Cerebellar nuclear complex (tissue), 1 donor: ENCODE measurements around the gene ATP13A3.

Experiments used
- DNase-seq, 2 experiments: peaks; one replicate each; lab custom pipeline; 2025; lab: John Stamatoyannopoulos, UW

ATP13A3 gene

DNA sequence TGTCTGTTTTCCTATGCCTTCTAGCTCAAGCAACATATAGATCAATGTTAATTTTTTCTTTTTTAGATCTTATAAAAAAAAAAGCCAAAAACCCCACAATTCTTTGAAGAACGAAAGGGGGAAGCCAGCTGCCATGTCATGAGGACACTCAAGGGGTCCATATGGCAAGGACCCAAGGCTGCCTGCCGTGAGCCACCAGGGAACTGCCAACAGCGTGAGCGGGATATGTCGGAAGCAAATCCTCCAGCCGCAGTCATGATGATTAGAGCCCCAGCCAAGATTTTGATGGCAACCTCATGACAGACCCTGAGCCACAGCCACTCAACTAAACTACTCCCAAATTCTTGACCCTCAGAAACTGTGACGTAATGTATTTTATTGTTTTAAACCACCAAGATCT lies 94.2 kb downstream of the ATP13A3 start:
- no peak for DNase-seq

DNA sequence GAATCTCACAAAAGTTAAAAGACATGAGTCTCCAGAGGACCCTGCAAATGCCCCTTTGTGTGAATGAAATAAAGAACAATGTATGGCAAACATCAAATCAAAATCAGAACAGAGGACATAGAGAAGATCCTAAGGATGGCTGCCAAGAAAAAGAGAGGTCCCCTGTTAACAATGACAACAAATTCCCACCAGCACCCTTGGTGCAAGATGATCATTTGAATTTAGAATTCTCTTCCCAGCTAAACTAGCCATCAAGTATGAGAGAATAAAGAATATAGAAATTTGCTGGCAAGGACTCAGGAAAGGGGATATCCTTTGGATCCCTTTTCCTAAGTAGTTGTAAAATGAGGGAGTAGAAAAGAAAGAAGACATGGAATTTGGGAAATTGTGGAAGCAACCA lies 96.0 kb downstream of the ATP13A3 start:
- DNase-seq: no peak

DNA sequence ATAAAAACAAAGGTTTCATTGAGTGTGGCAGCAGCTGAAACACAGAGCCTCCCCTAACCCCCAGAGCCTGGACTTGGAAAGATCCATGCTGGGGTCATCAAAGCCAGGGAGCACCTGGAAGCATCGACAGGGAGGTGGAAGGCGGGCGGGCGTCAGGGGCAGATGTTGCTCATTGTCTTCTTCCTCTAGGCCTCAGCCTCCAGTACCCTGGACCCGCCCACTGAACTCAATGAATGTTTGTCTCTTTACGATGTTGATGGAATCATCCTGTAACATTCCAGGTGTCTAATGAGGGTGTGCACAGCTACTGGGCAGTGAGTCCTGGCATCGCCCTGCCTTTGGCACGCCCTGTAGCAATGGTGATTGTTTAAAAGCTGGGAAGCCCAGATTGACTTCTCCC lies 97.5 kb downstream of the ATP13A3 start:
- no peak for DNase-seq

DNA sequence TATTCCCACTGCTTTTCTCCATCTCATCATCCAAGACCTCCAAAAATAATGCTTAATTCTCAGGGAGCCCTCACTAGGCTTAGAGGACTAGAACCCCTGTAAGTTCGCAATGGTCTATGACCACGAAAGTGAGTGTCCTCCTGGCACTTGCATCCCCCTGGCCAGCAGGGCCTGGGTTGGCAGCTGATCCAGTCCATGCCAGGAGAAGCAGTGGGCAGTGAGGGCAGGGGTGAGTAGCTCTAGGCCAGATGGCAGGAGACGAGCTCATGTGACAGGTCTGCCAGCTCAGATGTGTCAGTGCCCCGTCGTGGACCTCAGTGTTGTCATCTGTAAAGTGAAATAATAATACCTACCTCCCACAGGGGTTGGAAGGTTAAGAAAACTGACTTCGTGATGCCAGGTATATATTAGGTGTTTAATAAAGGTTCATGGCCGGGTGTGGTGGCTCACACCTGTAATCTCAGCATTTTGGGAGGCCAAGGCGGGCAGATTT lies 98.8 kb downstream of the ATP13A3 start:
- DNase-seq: no peak

DNA sequence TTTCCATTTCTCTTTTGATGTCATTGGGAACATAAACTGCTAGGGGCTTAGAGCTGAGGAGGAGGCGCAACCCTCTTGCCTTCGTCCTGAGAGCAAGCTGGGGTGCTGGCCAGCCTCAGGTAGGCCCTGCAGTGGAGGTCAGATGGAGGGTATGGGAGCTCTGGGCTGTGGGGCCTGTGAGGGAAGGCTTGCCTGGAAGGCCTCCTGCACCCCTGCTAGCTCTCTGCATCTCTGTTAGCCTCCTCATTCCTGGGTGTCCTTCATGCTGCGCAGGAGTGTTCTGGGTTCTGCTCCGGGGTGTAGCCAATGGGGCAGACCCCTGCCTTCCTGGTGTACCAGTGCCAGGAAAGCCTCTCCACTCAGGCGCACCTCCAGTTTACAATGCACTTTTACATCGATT lies 99.5 kb downstream of the ATP13A3 start:
- no peak for DNase-seq

DNA sequence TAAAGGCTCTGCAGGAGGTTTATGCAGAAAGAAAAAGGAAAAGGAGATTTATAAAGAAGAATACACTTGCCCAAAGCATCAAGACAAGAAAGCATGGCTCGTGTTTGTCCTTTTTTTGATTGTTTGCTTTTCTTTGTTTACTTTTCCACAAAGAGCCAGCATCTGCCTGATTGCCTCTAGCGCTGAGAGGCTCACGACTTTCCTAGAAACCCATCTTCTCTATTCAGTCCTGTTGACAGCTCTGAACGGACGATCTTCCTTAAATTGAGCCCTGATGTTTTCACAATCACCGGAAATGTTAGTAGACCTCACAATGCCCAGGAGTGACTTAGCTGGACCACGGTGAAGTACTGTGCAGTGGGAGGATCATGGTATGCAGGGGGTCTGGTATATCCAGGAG lies 100.2 kb downstream of the ATP13A3 start:
- DNase-seq: no peak

DNA sequence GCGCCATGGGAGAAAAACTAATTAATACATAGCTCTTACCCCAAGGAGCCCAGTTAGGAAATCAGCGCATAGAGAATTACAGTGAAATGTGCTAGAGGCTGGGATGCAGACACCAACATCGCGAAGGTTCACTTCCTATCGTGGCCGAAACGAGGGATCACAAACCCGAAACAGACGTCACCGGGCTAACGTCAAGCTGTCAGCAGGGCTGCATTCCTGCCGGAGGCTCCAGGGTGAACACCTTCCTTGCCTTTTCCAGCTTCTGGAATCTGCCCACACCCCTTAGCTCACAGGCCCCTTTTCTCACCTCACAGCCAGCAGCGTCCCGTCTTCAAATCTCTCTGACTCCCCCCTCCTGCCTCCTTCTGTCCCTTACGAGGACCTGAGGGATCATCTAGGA lies 100.7 kb downstream of the ATP13A3 start:
- DNase-seq: no peak

DNA sequence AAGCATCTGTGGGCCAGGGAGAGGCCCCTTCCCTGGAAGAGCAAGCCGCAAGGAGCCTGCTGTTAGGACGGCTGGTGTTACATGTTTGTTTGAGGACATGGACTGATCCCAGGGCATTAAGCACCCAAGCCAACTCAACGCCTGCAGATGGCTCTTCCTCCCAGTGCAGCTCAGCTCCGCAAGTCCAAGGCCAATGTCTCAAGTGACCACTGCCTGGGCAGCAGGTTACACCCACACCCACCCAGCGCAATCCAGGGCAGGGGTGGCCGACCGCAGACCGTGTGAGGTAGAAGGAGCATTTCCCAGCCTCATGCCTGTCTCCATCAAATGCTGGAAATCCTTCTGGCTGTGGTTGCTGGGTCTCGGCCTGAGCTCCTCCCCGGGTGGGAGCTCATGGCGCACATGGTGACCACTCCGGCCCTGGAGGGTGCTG lies 102.2 kb downstream of the ATP13A3 start:
- no peak for DNase-seq

DNA sequence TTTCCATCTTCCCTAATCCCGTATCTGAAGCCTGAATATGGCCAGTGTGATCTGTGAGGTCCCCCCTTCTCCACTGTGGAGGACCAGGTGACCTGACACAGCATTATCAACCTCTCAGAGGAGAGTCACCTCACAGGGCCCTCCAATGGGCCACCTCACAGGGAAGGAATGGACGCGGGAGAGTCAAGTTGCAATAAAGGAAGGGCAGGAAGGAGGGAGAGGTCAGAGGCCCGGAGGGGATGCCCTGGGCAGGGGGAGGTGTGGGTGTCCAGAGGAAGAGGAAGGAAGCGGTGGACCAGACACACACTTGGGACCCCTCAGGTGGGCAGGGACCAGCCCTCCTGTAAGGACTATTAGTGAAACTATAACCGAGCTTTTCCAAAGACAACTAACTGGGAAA lies 102.6 kb downstream of the ATP13A3 start:
- no peak for DNase-seq

DNA sequence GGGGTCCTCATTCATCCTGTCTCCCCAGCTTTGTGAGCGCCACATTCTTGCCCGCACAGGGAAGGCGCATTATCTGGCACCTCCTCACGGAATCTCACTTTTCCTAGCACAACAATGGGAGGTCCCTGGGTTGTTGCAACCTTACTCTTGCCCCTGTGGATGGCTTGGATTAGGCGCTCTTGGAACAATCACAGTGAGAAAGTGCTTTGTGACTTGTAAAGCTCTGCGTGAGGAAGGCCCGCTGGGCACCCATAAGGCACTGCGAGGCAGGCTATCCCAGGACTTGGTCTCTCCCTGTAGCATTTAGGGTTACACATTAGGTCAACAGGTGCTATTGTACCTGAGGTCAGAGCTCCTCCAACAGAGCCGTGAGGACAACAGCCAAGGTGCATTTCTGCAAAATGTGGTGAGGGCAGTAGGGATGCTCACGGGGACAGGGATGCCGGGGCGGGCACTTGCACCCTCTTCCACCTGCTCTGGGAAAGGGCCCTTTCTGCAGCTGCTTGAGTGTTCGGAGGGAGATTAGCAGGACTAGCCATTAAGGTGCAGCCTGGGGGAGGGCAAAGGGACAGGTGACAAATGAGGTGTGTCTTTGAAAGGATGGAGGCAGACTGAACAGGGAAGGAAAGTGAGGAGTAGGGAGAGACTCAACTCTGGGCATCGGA lies 103.4 kb downstream of the ATP13A3 start:
- DNase-seq: no peak

DNA sequence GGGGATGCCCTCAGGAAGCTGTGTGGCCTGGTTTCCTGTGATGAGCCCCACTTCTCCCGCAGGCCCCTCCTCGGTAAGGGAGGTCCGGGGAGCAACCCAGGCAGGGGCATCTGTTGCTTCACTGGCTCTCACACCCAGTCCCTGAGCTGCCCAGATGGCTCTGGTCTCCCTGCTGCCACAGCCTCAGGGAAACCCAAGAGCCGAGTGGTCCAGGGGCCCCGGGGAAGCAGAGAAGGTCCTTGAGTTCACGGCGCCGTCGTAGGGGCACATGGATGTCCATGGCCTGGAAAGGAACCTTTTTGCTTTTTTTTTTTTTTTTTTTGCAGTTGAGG lies 103.9 kb downstream of the ATP13A3 start:
- DNase-seq: no peak

DNA sequence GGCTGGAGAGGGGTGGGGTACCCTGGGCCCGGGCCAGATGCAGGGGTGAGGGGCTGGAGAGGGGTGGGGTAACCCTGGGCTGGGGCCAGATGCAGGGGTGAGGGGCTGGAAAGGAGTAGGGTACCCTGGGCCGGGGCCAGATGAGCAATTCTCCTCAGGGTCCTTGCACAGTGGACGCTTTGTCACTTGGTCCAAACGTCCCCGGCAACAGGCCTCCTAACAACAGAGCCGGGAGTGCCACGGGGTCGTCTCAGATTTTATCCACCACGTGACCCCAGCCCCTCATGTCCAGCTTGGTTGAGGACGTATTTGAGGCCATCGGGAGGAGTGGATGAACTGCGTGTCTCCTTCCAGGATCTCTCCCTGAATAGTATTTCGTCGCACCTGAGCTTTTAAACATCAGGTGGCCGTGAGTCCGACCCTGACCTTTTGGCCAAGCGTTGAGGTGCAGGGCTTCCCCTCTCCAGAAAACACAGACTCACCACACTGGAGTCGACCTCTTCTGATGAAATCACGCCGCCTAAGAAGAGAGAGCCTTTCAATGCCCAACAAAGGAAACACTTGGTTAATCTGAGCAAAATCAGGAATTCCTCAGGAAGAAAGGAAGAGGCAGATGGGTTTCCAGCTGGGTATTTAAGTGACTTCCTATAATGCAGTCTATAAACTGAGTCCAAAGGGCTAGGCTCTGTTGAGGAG lies 104.5 kb downstream of the ATP13A3 start:
- no peak for DNase-seq

DNA sequence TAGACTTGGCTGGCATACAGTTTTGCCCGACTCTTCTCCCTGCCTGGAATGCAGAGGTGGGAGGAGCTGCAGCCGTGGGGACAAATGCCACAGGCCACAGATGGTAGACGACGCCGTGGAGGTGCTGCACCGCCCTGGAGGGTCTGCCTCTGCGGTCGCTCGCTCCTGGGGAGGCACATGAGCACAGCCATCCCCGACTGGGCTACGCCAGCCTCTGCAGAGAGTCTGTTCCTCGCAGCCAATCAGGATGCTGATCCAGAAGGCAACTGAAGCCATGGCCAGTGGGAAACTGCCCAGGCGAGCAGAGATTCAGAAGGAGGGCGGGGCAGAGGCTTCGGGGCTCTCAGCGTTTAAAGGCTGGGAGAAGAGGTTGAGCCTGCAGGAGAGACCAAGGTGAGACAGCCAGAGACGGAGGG lies 105.3 kb downstream of the ATP13A3 start:
- no peak for DNase-seq

DNA sequence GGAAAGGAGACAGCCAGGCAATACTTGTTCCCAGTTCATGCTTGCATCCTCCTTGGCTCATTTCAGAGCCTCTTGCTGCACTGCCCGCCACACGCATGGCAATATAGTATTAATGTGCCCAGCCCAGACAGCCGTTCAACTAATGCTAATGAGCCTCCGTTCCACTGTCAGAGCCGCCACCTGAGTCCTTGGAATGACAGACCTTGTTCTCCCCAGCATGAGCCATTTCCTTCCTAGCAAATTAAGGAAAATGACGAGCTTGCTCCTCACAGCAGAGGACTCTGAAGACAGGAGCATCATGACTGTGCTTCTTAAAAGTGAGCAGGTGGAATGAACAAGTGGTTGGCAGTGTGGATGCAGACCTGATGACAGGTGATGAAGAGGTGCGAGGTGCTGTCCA lies 106.5 kb downstream of the ATP13A3 start:
- DNase-seq: no peak

DNA sequence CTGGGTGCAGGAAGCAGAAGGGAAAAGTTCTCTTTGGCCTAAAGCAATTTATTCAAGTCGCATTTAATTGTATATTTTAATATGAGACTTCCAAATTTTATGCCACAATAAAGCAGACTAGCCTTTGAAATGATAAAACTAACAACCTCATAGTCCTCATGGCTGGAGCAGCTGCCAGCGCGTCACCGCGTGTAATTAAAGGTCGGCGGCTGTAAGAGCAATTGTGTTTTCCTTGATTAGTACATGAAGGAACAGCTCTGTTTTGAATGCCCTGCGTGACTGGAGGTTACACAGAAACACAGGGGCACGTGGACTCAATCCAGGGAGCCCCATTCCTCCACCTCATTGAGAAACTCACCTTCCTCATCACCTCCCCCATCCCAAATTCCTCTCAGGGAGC lies 107.2 kb downstream of the ATP13A3 start:
- no peak for DNase-seq

DNA sequence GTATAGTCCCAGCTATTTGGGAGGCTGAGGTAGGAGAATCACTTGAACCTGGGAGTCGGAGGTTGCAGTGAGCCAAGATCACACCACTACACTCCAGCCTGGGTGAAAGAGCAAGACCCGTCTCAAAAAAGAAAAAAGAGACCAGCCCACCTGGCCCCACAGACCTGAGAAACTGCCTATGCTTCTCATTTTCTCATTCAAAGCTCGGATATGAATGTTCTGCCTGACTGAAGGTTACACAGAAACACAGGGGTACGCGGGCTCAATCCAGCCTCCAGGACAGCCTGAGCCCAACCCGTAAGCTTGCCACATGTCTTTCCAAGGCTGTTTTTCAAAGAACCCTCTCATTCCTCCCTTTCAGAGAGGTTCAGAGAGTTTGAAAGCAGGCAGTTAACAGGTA lies 107.6 kb downstream of the ATP13A3 start:
- DNase-seq: no peak

DNA sequence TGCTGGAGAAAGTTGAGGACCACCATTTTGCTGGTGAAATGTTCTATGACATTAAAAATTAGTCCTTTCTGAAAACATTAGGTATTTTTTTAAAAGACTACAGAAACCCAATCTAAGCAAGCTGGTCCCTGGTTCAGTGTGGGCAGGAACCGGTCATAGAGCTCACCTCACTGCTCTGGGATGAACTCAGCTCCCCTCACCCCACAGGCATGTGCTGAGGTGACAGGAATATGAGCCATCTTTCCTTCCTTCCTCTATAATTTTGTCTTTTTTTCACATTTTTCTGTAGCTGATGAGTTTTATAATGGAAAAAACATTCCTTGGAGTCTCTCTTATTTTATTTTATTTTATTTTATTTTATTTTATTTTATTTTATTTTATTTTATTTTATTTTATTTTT lies 109.1 kb downstream of the ATP13A3 start:
- no peak for DNase-seq

DNA sequence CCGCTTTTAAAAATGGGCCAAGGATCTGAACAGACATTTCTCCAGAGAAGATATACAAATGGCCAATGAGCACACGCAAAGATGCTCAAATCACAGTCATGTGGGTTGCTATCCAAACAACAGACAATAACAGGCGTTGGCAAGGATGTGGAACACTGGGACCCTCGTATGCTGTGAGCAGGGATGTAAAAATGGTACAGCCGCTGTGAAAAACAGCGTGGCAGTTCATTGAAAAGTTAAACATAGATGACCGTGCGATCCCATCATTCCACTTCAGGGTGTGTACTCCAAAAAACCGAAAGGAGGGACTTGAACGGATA lies 110.6 kb downstream of the ATP13A3 start:
- no peak for DNase-seq

DNA sequence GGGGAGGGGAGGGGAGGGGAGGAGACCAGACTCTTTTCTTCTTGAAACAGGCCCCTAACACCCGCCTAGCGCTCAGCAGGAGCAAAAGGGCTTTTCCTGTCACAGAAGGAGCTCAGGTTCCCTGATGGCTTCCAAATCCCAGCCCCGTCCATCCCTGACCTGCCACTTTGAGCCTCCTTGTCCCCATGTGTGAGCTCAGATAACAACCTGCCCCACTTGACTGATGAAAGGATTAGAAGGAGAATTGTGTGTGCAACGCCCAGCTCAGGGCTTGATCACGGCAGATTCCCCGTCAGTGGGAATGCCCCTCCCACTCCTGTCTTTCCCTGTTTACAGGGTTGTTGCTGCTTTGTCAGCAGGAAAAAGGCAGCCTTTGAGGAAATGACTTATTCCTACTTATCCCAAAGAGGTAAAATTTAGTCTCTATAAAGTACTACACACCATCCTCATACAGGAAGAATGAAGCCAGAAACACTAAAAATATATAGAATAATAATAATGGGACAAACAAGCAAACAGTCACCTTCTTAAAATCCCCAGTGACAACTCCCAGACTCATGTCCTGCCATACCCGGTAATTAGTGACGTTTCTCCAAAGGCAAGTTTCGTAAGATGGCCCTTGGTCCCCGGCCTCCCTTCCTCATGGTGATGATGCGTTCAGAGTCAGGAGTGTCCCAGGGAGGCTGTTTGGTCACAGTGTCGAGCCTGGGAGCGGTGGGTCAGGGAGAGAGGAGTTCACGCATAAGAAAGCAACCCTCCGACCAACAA lies 111.1 kb downstream of the ATP13A3 start:
- no peak for DNase-seq

DNA sequence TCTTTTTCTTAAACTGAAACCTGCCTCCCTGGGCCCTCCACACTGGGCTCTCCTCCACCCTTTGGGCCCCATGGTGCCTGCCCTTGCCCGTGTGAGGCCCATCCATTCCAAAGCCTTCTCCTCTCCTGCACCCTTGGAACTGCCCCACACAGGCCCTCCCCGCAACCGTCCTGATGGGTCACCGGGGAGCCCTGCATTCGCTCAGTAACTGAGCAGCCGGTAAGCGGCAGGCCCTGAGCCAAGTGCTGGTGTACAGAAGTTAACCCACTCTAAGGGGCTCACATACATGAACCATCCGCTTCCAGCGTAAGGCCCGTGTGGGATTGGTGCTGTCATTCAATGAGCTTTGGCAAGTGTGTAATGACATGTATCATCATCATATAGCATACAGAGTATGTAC lies 111.9 kb downstream of the ATP13A3 start:
- no peak for DNase-seq

DNA sequence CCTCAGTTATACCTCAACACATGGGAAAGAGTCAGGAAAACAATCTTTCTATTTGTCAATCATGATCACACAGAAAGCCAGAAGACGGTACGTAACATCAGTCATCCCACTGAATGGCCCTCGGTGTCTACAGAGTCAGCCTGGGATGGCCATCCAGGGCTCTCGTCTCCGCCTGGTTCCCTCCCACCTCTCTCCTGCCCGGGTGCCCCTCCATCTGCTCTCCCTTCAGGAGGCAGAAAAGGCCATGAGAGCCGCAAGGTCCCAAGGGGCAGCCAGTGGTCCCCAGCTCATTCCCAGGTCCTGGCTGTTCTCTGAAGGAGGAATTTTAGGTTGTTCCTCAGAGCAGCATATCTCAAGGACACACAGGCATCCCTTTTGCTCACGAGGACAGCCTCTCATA lies 112.9 kb downstream of the ATP13A3 start:
- no peak for DNase-seq

DNA sequence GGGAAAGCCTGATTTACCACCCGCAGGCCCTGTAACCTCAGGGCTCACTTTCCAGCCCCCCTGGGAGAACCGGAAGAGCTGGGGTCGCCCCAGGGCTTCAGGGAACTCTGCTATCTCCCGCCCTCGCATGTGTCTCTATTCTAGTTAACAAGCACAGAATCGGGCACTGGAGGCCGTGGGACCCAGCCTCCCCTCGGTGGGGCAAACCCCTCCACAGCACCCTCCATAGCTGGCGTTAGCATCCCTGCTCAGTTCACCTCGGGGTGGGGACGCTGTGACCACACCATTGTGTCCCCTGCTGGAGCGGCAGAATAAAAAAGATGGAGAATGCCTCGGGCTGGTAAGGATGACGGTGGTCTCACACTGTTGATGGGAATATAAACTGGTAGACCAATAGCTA lies 113.8 kb downstream of the ATP13A3 start:
- no peak for DNase-seq

DNA sequence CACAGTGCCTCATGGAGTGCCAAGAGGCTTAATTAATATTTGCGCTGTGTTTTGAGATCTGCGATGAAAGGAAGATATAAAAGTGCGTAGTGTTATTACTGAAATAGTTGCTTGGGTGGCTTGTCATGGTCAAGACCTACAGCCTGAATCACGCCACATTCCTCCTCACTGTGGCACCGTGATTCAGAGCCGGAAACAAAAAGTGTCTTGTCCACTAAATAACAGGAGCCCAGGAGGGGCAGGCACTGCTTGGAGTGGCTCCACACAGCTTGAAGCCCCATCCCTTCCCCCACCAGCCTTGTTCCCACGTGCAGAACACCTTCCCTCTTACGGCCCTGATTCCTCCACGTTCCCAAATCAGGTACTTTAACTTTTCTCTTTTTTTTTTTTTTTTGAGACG lies 116.0 kb downstream of the ATP13A3 start:
- no peak for DNase-seq
